Activated T-cell treated with anti-CD3 and anti-CD28 coated beads, Interleukin-2, amount 50 U/mL, for 72 hours (primary cell): ENCODE measurements around the gene DUS2. TPM values are rescaled to one million over a fixed set of nuclear protein-coding genes. Genes with fewer than 3 reads are reported as not detected.
"Not testable (repeated sequence)": the region's sequence is repeated elsewhere in the genome, so short reads cannot be mapped to it uniquely, and the experiment has no call there.

ENCODE experiments used
- ATAC-seq, 2 donors: fragments of 150-1000 bp; cut with Tn5 transposase; replicated peaks in 1 of 2; 2 replicates each; pipeline ENCODE4 v1.10.0; 2021; ENCODE audit warnings: moderate library complexity in 2 of 2, mild to moderate bottlenecking in 1 of 2
- DNase-seq, 2 donors: peaks; one replicate each; pipeline ENCODE4 v3.0.0; 2021 to 2022; ENCODE audit warnings: mixed read lengths in 1 of 2
- H3K27ac Mint-ChIP-seq: one replicate; pipeline ENCODE4 v1.8.0; 2022; ENCODE audit warnings: mild to moderate bottlenecking, moderate library complexity, mixed read lengths
- H3K27me3 Mint-ChIP-seq: one replicate; pipeline ENCODE4 v1.8.0; 2022; ENCODE audit warnings: low read depth, mixed read lengths
- H3K36me3 Mint-ChIP-seq, 2 donors: one replicate each; pipeline ENCODE4 v1.8.0; 2022; ENCODE audit warnings: mixed read lengths in 2 of 2, mild to moderate bottlenecking in 1 of 2; ENCODE audit not compliant: insufficient read depth in 2 of 2
- H3K4me1 Mint-ChIP-seq: one replicate; pipeline ENCODE4 v1.8.0; 2022; ENCODE audit warnings: low read depth, mixed read lengths
- H3K4me3 Mint-ChIP-seq, 2 donors: one replicate each; pipeline ENCODE4 v1.8.0; 2022; ENCODE audit warnings: mild to moderate bottlenecking in 2 of 2, mixed read lengths in 2 of 2, moderate library complexity in 2 of 2
- H3K9me3 Mint-ChIP-seq, 2 donors: one replicate each; pipeline ENCODE4 v1.8.0; 2022; ENCODE audit warnings: mixed read lengths in 2 of 2
- total RNA-seq, 2 donors: library from RNA; stranded (reverse); gene quantifications; one replicate each; pipeline ENCODE4 v1.2.3, GENCODE V29; 2022

The DUS2 gene
- total RNA-seq, 2 donors from 2014 or later, result 21.4 to 22.4 TPM

- peaks cover 74% of the 10 kb centered on the region for H3K4me1 Mint-ChIP-seq
- H3K27ac Mint-ChIP-seq, result peak overlapping the region; percentile 96
- not testable (repeated sequence) for ATAC-seq, H3K9me3 Mint-ChIP-seq, DNase-seq, H3K27me3 Mint-ChIP-seq, H3K36me3 Mint-ChIP-seq
- H3K4me3 Mint-ChIP-seq, result peak overlapping the region; percentile 8 to 38
Measured at GRCh38 chr16:68118954-68119353, 95.9 kb downstream of the DUS2 start.

DNA sequence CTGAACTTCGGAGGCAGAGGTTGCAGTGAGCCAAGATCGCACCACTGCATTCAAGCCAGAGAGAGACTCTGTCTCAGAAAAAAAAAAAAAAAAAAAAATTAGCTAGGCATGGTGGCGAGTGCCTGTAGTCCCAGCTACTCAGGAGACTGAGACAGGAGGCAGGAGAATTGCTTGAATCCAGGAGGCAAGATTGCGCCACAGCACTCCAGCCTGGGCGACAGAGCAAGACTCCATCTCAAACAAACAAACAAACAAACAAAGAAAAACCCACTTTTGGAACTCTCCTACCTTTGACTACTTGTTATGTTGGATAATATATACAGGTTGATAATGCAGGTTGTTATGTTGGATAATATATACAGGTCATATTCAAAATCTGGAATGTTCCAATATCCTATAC, 97.4 kb downstream of the DUS2 start:
- H3K4me1 Mint-ChIP-seq, result peaks cover 66% of the 10 kb centered on the region
- H3K4me3 Mint-ChIP-seq, ATAC-seq, H3K9me3 Mint-ChIP-seq, DNase-seq, H3K36me3 Mint-ChIP-seq, H3K27ac Mint-ChIP-seq, H3K27me3 Mint-ChIP-seq: not testable (repeated sequence)

DNA sequence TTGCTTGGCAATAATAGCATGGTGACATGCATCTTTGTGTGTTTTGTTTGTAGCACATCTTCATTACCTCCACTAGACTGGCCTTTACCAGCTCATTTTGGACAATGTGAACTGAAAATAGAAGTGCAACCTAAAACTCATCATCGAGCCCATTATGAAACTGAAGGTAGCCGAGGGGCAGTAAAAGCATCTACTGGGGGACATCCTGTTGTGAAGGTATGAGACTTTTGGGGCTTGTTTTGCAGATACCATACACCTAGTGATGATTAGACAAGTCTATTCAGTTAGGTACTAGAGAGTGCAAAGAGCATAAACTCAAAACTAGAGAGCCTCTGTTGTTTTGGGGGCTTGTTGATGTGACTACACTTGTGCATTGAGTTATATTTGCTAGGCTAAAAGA, 103.3 kb downstream of the DUS2 start:
- H3K27me3 Mint-ChIP-seq, result no peaks in the 10 kb centered on the region
- H3K9me3 Mint-ChIP-seq, result no peaks in the 10 kb centered on the region
- peaks cover 6 to 12% of the 10 kb centered on the region in 2 donors for H3K36me3 Mint-ChIP-seq
- peak overlapping the region; percentile 62 for H3K27ac Mint-ChIP-seq
- peak; percentile 31 to 74 for ATAC-seq
- no peak for DNase-seq
- peaks cover 51% of the 10 kb centered on the region for H3K4me1 Mint-ChIP-seq
- H3K4me3 Mint-ChIP-seq, result no peak overlapping the region

DNA sequence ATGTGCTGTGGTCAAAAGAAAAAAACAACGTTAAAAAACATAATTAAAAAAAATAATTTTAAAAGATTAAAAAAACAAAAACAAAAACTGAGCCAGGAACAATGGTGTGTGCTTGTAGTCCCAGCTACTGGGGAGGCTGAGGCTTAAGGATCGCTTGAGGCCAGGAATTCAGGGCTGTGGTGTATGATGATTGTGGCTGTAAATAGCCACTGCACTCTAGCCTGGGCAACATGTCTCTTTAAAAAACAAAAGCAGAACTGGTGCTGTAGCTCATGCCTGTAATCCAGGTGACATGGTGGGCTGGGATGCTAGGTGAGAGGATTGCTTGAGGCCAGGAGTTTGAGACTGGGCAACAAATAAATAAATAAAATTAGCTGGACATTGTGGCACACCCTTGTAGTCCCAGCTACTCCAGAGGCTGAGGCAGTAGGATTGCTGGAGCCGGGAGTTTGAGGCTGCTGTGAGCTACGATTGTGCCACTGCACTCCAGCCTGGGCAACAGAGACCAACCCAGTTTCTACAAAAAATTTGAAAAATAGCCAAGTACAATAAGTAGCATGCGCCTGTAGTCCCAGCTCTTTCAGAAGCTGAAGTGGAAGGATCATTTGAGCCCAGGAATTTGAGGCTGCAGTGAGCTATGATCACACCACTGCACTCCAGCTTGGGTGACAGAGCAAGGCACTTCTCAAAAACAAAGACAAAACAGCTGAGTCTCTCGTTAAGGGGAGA, 105.7 kb downstream of the DUS2 start:
- Mint-ChIP-seq H3K27me3 (no peaks in the 10 kb centered on the region), H3K27ac (peak overlapping the region; percentile 87), H3K4me1 (peaks cover 52% of the 10 kb centered on the region), H3K36me3 (peaks cover 6 to 14% of the 10 kb centered on the region in 2 donors), H3K9me3 (no peaks in the 10 kb centered on the region), H3K4me3 (no peak overlapping the region)
- DNase-seq, result no peak
- ATAC-seq, result no peak

Other genes with a start within 250 kb of the DUS2 start
- gene RANBP10, start 216.7 kb upstream of the DUS2 start, total RNA-seq, result 10 to 100 TPM; 17.1 to 24.8 TPM
- gene TSNAXIP1, start 216.4 kb upstream of the DUS2 start, total RNA-seq, result under 1 TPM; 0.39 to 0.86 TPM
- gene THAP11, start 181.0 kb upstream of the DUS2 start, total RNA-seq, result 10 to 100 TPM; 31.7 to 39.2 TPM
- 10 to 100 TPM; 80.8 to 90.1 TPM for gene NUTF2, start 176.4 kb upstream of the DUS2 start, total RNA-seq
- gene CENPT, start 175.6 kb upstream of the DUS2 start, total RNA-seq, result 10 to 100 TPM; 43.6 to 59.4 TPM
- 10 to 100 TPM; 82.9 to 86.4 TPM for gene EDC4, start 150.2 kb upstream of the DUS2 start, total RNA-seq
- gene NRN1L, start 138.4 kb upstream of the DUS2 start, total RNA-seq, result 1 to 10 TPM in 1 of 2 donors, under 1 TPM in 1; 0.60 to 1.9 TPM
- gene PSKH1, start 130.0 kb upstream of the DUS2 start, total RNA-seq, result 10 to 100 TPM; 16.1 to 16.2 TPM
- 1 to 10 TPM; 4.2 to 5.0 TPM for gene CTRL, start 91.4 kb upstream of the DUS2 start, total RNA-seq
- 100 to 1,000 TPM; 169 to 184 TPM for gene PSMB10, start 86.4 kb upstream of the DUS2 start, total RNA-seq
- 10 to 100 TPM; 12.3 to 20.1 TPM for gene LCAT, start 79.2 kb upstream of the DUS2 start, total RNA-seq
- gene SLC12A4, start 54.6 kb upstream of the DUS2 start, total RNA-seq, result 10 to 100 TPM; 32.6 to 34.7 TPM
- gene DPEP3, start 42.8 kb upstream of the DUS2 start, total RNA-seq, result under 1 TPM; 0.12 to 0.16 TPM
- 10 to 100 TPM; 11.4 to 11.6 TPM for gene DPEP2, start 23.8 kb upstream of the DUS2 start, total RNA-seq
- gene DPEP2NB, start 7.4 kb upstream of the DUS2 start, total RNA-seq, result not detected
- gene DDX28, start 52 bp upstream of the DUS2 start, total RNA-seq, result 10 to 100 TPM; 12.6 to 13.4 TPM
- gene NFATC3, start 62.1 kb downstream of the DUS2 start, total RNA-seq, result 10 to 100 TPM; 79.7 to 82.5 TPM
- gene ESRP2, start 212.8 kb downstream of the DUS2 start, total RNA-seq, result under 1 TPM; 0.31 to 0.63 TPM
- 1 to 10 TPM; 6.1 to 7.6 TPM for gene PLA2G15, start 222.1 kb downstream of the DUS2 start, total RNA-seq
- 100 to 1,000 TPM in 1 of 2 donors, 10 to 100 TPM in 1; 99.8 to 131 TPM for gene SLC7A6, start 241.2 kb downstream of the DUS2 start, total RNA-seq